WERI-Rb-1 (cell line): ENCODE results near the gene GNAO1.

Source experiments
- DNase-seq: peaks from one replicate; pipeline ENCODE4 v3.0.0-alpha.2; 2020
- H3K27ac ChIP-seq: fragments of 250-450 bp; sonication (Bioruptor Pico); 2 replicates; pipeline ENCODE4 v1.5.1; 2020; ENCODE audit warnings: mild to moderate bottlenecking, moderate library complexity
- H3K27me3 ChIP-seq: fragments of 250-450 bp; sonication (Bioruptor Pico); 2 replicates; pipeline ENCODE4 v1.5.1; 2021; ENCODE audit warnings: mild to moderate bottlenecking, low read depth, moderate library complexity; ENCODE audit not compliant: insufficient read depth, severe bottlenecking
- H3K36me3 ChIP-seq: fragments of 250-450 bp; sonication (Bioruptor Pico); 2 replicates; pipeline ENCODE4 v1.5.1; 2020; ENCODE audit warnings: mild to moderate bottlenecking, moderate library complexity
- H3K4me3 ChIP-seq: 2 replicates; pipeline ENCODE4 v1.5.1; 2011; ENCODE audit warnings: low read depth, mild to moderate bottlenecking, control low read depth, low read length
- H3K9me3 ChIP-seq: fragments of 250-450 bp; sonication (Bioruptor Pico); 2 replicates; pipeline ENCODE4 v1.5.1; 2021; ENCODE audit warnings: mild to moderate bottlenecking, moderate library complexity; ENCODE audit not compliant: severe bottlenecking
- TF ChIP-seq, protein P1 (sequence below): IDR thresholded peaks from 2 replicates; pipeline ENCODE4 v1.5.1; 2011; ENCODE audit warnings: low read depth, mild to moderate bottlenecking, control low read depth, inconsistent platforms, low read length

Gene GNAO1

DNA sequence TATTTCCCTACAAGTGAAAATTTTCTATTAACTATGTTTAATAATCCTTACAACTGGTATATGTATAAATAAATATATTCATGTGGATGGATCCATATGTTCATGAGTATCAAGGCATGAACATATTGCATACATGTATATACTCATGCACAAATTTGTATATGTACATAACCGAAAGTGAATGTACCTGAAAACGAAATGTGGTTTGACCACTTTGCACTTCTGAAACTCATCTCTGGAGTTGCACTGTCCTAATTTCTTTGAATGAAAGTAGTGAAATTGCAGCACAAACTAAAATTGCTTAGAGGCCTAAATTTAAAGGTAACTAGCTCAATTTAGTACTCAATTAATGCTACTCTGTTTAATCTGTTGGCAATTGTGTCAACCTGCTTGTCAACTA lies 27.4 kb upstream of the GNAO1 start:
- H3K27ac ChIP-seq: no peak overlapping the region
- H3K9me3 ChIP-seq: no peaks in the 10 kb centered on the region
- DNase-seq: no peak
- H3K4me3 ChIP-seq: no peak overlapping the region
- TF ChIP-seq, protein P1, sequence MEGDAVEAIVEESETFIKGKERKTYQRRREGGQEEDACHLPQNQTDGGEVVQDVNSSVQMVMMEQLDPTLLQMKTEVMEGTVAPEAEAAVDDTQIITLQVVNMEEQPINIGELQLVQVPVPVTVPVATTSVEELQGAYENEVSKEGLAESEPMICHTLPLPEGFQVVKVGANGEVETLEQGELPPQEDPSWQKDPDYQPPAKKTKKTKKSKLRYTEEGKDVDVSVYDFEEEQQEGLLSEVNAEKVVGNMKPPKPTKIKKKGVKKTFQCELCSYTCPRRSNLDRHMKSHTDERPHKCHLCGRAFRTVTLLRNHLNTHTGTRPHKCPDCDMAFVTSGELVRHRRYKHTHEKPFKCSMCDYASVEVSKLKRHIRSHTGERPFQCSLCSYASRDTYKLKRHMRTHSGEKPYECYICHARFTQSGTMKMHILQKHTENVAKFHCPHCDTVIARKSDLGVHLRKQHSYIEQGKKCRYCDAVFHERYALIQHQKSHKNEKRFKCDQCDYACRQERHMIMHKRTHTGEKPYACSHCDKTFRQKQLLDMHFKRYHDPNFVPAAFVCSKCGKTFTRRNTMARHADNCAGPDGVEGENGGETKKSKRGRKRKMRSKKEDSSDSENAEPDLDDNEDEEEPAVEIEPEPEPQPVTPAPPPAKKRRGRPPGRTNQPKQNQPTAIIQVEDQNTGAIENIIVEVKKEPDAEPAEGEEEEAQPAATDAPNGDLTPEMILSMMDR: no peak
- no peaks in the 10 kb centered on the region for H3K27me3 ChIP-seq
- no peaks in the 10 kb centered on the region for H3K36me3 ChIP-seq

DNA sequence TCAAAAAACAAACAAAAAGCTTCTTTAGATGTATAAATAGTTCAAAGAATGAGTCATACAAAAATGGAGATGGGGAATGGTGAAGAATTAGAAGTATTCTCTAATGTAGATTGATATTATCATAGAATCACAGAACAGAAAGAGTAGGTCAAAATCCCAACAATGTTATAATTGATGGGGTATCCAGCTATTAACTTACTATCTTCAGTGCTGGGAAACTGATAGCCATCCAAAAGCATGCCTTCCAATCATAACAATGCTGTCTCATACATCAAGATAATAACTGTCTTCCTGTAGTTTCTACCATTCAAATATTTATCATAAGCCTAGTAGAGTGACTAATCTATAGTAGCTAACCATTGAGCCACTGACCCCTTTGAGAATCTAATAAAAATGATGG lies 26.7 kb upstream of the GNAO1 start:
- H3K4me3 ChIP-seq: no peak overlapping the region
- TF ChIP-seq, protein P1: no peak
- DNase-seq: no peak
- no peak overlapping the region for H3K27ac ChIP-seq
- H3K9me3 ChIP-seq: no peaks in the 10 kb centered on the region
- H3K27me3 ChIP-seq: no peaks in the 10 kb centered on the region
- H3K36me3 ChIP-seq: no peaks in the 10 kb centered on the region

DNA sequence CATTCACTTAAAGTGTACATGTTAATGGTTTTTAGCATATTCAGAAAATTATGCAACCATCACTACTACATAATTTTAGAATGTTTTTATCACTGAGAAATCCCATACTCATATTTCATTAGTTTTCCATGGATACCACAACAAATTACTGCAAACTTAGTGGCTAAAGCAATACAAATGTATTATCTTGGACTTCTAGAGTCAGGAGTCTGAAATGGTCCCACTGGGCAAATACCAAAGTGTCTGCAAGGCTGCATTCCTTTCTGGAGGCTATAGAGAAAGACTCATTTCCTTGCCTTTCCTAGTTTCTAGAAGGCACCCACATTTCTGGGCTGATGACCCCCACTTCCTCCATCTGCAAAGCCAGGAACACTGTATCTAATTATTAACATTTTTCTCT lies 16.9 kb upstream of the GNAO1 start:
- no peak for DNase-seq
- no peak overlapping the region for H3K4me3 ChIP-seq
- TF ChIP-seq, protein P1: no peak
- no peak overlapping the region for H3K27ac ChIP-seq
- H3K27me3 ChIP-seq: no peaks in the 10 kb centered on the region
- H3K36me3 ChIP-seq: no peaks in the 10 kb centered on the region
- H3K9me3 ChIP-seq: no peaks in the 10 kb centered on the region

DNA sequence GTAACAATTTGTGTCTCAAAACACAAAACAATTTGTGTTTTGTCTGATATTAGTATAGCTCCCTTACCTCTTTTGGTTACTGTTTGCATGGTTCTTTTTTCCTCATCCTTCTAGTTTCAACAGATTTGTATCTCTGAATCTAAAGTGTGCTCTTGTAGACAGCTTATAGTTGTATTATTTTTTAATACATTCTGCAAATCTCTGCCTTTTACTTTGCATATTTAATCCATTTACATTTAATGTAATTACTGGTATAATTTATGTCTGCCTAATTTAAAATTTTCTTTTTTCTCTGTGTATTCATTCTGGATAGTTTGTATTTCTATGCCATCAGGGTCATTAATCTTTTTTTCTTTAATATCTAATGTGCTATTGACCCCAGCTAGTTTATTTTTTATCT lies 9.9 kb upstream of the GNAO1 start:
- H3K9me3 ChIP-seq: no peaks in the 10 kb centered on the region
- H3K27ac ChIP-seq: no peak overlapping the region
- TF ChIP-seq, protein P1: no peak
- no peaks in the 10 kb centered on the region for H3K27me3 ChIP-seq
- no peak overlapping the region for H3K4me3 ChIP-seq
- H3K36me3 ChIP-seq: no peaks in the 10 kb centered on the region
- no peak for DNase-seq

DNA sequence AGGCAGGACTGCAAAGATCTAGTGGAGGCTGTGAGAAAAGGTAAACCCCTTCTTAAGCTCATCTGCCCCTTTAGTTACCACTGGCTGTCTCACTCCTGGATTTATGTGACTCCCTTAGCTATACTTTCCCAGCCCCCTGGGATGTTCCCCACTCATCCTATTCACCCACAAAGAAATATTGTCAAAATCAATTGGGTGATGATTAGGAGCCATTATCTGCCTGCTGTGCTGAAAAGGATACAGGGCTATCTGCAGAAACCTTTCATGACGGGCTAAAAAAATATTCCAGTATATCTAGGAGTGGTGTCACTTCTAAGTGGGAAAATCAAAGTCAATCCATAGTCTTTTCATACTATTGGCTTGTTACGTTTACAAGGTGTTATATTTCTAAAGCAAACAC lies 8.0 kb upstream of the GNAO1 start:
- Histone ChIP-seq H3K27ac (no peak overlapping the region), H3K27me3 (no peaks in the 10 kb centered on the region), H3K9me3 (no peaks in the 10 kb centered on the region), H3K4me3 (no peak overlapping the region), H3K36me3 (no peaks in the 10 kb centered on the region)
- TF ChIP-seq, protein P1: no peak
- DNase-seq: no peak

DNA sequence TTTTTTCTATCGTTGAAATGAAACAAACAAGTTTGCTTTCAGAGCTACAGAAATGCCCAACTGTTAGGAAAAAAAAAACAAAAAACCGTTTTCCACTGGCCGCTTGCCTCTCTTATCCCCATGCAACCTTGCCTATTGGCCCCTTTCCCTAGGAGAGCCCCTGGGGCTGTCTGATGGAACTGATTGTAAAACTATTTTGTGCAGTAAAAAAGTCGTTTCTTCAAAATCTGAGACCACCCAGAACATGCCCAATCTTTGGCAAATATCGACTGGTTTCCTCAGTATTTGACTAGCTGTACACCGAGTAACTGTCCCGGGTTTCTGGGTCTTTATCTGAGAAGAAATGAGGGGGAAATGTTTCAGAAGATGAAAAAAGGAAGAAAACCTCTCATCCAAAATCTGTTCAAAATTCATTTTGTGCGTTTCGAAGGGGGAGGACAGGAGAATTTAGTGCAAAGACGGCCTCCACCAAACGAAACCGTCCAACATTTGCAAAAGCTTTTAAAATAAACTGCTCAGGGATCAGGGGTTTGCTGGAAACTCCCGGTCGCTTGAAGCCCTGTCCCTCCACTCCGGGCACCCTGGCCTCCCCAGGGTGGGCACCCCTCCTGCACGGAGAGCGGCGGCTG lies 1.1 kb upstream of the GNAO1 start:
- Histone ChIP-seq H3K4me3 (no peak overlapping the region), H3K27ac (no peak overlapping the region), H3K27me3 (no peaks in the 10 kb centered on the region), H3K36me3 (no peaks in the 10 kb centered on the region; the same call in 1 of the 2 replicates), H3K9me3 (no peaks in the 10 kb centered on the region)
- DNase-seq: no peak
- TF ChIP-seq, protein P1: no peak
